CD4-positive, alpha-beta memory T cell (primary cell): Measurements from ENCODE around the gene RERE. TPM values are rescaled to one million over a fixed set of nuclear protein-coding genes. Genes with fewer than 3 reads are reported as not detected.
A peak's percentile ranks its signal among the peaks of the same experiment; 100 is the strongest.

ENCODE experiments used
- CTCF ChIA-PET: fragments of 350-600 bp; sonication (Branson Sonifier 250); formaldehyde crosslinking; loops from one replicate; lab custom pipeline; 2021; ENCODE audit warnings: inconsistent platforms; ENCODE audit not compliant: partially characterized antibody; lab: Charles Lee
- POLR2A ChIA-PET: fragments of 350-600 bp; sonication (Branson Sonifier 250); formaldehyde crosslinking; loops from one replicate; lab custom pipeline; 2021; ENCODE audit not compliant: partially characterized antibody; lab: Charles Lee
- DNase-seq, 5 donors: peaks; one replicate each; pipeline versions ENCODE4 v3.0.0 to v3.0.0-alpha.2; 2020 to 2022; ENCODE audit warnings: mixed read lengths in 1 of 5
- H3K27ac ChIP-seq: one replicate; pipeline ENCODE4 v1.7.0; 2013; ENCODE audit warnings: low read depth, low read length
- H3K27me3 ChIP-seq: 2 replicates; pipeline ENCODE4 v1.7.0; 2013; ENCODE audit warnings: mild to moderate bottlenecking, low read length, moderate library complexity; ENCODE audit not compliant: insufficient read depth
- H3K36me3 ChIP-seq: 2 replicates; pipeline ENCODE4 v1.7.0; 2013; ENCODE audit warnings: mild to moderate bottlenecking, low read length, moderate library complexity; ENCODE audit not compliant: insufficient read depth
- H3K4me1 ChIP-seq: 2 replicates; pipeline ENCODE4 v1.7.0; 2013; ENCODE audit warnings: mild to moderate bottlenecking, low read length, moderate library complexity; ENCODE audit not compliant: insufficient read depth
- H3K4me3 ChIP-seq, 2 donors: one replicate each; pipeline ENCODE4 v1.7.0; 2013; ENCODE audit warnings: low read length in 2 of 2, mild to moderate bottlenecking in 1 of 2
- H3K9me3 ChIP-seq, 2 donors: one replicate each; pipeline ENCODE4 v1.7.0; 2013; ENCODE audit warnings: low read length in 2 of 2, control low read depth in 1 of 2; ENCODE audit not compliant: control insufficient read depth in 1 of 2
- H3K27ac Mint-ChIP-seq, 7 donors: one replicate each; pipeline ENCODE4 v1.8.0; 2020 to 2021; ENCODE audit warnings: mixed read lengths in 7 of 7, mild to moderate bottlenecking in 6 of 7, inconsistent platforms in 3 of 7, moderate library complexity in 3 of 7
- H3K27me3 Mint-ChIP-seq, 2 donors: one replicate each; pipeline ENCODE4 v1.8.0; 2020 to 2021; ENCODE audit warnings: mixed read lengths in 2 of 2
- H3K36me3 Mint-ChIP-seq, 2 donors: one replicate each; pipeline ENCODE4 v1.8.0; 2020 to 2021; ENCODE audit warnings: mixed read lengths in 2 of 2, inconsistent platforms in 1 of 2, mild to moderate bottlenecking in 1 of 2
- H3K4me1 Mint-ChIP-seq, 4 donors: one replicate each; pipeline ENCODE4 v1.8.0; 2020 to 2021; ENCODE audit warnings: mixed read lengths in 4 of 4, mild to moderate bottlenecking in 1 of 4
- H3K4me3 Mint-ChIP-seq, 8 donors: one replicate each; pipeline ENCODE4 v1.8.0; 2020 to 2021; ENCODE audit warnings: mixed read lengths in 8 of 8, mild to moderate bottlenecking in 7 of 8, moderate library complexity in 6 of 8, inconsistent platforms in 3 of 8
- H3K9me3 Mint-ChIP-seq, 8 donors: one replicate each; pipeline ENCODE4 v1.8.0; 2020 to 2021; ENCODE audit warnings: mixed read lengths in 8 of 8, mild to moderate bottlenecking in 5 of 8, inconsistent platforms in 3 of 8, moderate library complexity in 1 of 8
- intact Hi-C: fragments of 100-400 bp; cut with micrococcal nuclease; formaldehyde crosslinking; loops from one replicate; pipeline ENCODE4 v1.15.1; 2023
- polyA plus RNA-seq, 2 donors: library from polyadenylated mRNA; unstranded; fragments of 300-500 nt; fragmentation: Illumina TruSeq; gene quantifications; one replicate each; pipeline ENCODE4 v1.2.3, GENCODE V29; 2021
- total RNA-seq, 2 experiments: library from RNA; stranded (reverse); gene quantifications; one replicate each; pipeline ENCODE4 v1.2.3, GENCODE V29; 2021

RERE gene
- total and polyA plus RNA-seq, 4 experiments from 2014 or later, result 0.38 to 117 (median 60.3) TPM

DNA sequence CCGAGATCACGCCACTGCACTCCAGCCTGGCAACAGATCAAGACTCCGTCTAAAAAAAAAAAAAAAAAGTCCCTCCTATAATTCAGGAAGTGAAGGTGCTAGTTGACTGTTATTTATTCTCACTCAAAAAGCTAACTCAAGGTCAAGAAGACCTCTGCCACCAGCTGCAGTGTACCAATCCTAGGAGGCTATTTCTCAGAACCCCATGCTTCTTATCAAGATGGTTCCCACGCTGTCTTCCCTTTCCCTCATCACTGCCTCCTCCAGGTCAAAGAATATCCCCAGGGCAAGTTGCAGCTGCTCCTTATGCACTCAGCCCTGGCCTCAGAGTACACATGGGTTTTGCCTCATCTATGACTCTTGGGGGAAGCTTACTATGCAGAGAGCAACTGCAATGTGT lies 53.6 kb downstream of the RERE start:
- Histone ChIP-seq H3K4me3 (no peak overlapping the region), H3K27ac (no peak overlapping the region), H3K27me3 (no peaks in the 10 kb centered on the region), H3K9me3 (no peaks in the 10 kb centered on the region), H3K36me3 (no peaks in the 10 kb centered on the region), H3K4me1 (no peaks in the 10 kb centered on the region)
- Mint-ChIP-seq H3K9me3 (no peaks in the 10 kb centered on the region), H3K27me3 (no peaks in the 10 kb centered on the region), H3K27ac (peak overlapping the region in 1 of 7 donors; percentile 42), H3K4me1 (peaks cover 0 to 10% (median 5%) of the 10 kb centered on the region in 4 donors), H3K4me3 (no peak overlapping the region), H3K36me3 (peaks cover 4 to 16% of the 10 kb centered on the region in 2 donors)
- DNase-seq, result no peak
- ChIA-PET POLR2A (no interaction called here), CTCF (no interaction called here)
- intact Hi-C loops, result no loop called here

DNA sequence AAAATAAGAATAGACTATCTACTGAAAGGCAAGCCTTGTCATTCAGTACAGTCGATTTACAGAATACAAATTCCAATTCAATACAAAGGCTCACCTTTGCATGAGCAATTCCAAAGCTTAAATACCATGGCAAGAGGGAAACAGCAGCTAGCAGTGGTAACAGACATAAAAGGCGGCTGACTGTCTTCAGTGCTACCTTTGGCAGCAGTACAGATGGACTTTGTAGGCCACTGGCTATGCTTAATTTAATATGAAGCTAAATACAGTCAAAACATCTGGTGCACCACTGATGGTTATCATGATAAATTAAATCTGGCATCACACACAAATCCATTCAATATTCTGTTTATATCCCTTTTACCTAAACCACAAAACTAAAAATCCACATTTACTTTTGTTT lies 62.4 kb downstream of the RERE start:
- no peak overlapping the region for H3K4me3 ChIP-seq
- no peaks in the 10 kb centered on the region for H3K27me3 ChIP-seq
- no peaks in the 10 kb centered on the region for H3K9me3 ChIP-seq
- no peak overlapping the region for H3K27ac ChIP-seq
- POLR2A ChIA-PET, result no interaction called here
- no peak overlapping the region for H3K4me3 Mint-ChIP-seq
- no peaks in the 10 kb centered on the region for H3K36me3 ChIP-seq
- no peaks in the 10 kb centered on the region for H3K27me3 Mint-ChIP-seq
- intact Hi-C loops, result no loop called here
- peaks cover 0 to 6% (median 5%) of the 10 kb centered on the region in 4 donors for H3K4me1 Mint-ChIP-seq
- no peaks in the 10 kb centered on the region for H3K4me1 ChIP-seq
- no peak overlapping the region for H3K27ac Mint-ChIP-seq
- H3K9me3 Mint-ChIP-seq, result no peaks in the 10 kb centered on the region
- peaks cover 0 to 3% of the 10 kb centered on the region in 2 donors for H3K36me3 Mint-ChIP-seq
- CTCF ChIA-PET, result no interaction called here
- no peak for DNase-seq

DNA sequence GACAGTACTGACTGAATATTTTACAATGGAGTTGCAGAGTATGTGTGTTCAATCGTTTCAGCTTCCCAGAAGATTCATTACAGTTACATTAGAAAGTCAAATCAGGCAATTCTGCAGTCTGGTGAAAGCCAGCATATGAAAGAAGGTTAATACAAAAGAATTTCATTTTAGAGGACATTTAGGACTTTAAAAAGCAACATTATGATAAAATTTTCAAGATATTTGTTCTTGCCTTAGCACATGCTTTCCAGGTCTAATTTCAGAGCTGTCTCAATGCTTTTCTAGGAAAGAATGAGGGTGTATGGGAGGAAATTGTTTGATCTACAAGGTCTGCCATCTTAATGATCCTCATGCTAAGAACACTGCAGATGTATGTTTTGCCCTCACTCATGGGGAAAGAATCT lies 63.2 kb downstream of the RERE start:
- Mint-ChIP-seq H3K4me1 (peaks cover 0 to 6% (median 5%) of the 10 kb centered on the region in 4 donors), H3K36me3 (peaks cover 0 to 8% of the 10 kb centered on the region in 2 donors)
- POLR2A ChIA-PET, result no interaction called here

DNA sequence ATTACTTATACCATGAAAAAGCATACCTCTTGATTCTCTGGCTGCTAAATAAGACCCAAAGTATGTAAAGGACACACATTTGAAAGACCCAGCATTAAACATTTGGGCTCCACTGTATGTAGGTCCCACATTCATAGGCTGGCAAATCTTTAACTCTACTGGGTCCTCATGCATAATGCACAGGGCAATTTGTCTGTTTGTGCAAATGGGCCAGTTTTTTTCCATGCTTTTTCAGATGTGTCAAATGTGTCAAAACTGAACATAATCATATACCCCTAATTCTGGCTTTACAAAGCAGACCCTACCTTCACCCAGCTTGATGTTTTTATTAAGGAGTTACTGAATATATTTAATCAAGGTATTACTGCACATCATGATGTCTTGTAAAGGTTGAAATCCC lies 63.7 kb downstream of the RERE start:
- ChIA-PET CTCF (no interaction called here), POLR2A (no interaction called here)
- H3K36me3 ChIP-seq, result no peaks in the 10 kb centered on the region
- intact Hi-C loops, result no loop called here
- DNase-seq, result no peak
- no peaks in the 10 kb centered on the region for H3K9me3 ChIP-seq
- no peaks in the 10 kb centered on the region for H3K27me3 ChIP-seq
- Mint-ChIP-seq H3K4me1 (peaks cover 0 to 6% (median 5%) of the 10 kb centered on the region in 4 donors), H3K4me3 (no peak overlapping the region), H3K27ac (no peak overlapping the region), H3K9me3 (no peaks in the 10 kb centered on the region), H3K27me3 (no peaks in the 10 kb centered on the region), H3K36me3 (peaks cover 0 to 8% of the 10 kb centered on the region in 2 donors)
- no peaks in the 10 kb centered on the region for H3K4me1 ChIP-seq
- H3K4me3 ChIP-seq, result no peak overlapping the region
- no peak overlapping the region for H3K27ac ChIP-seq

More for the DNA sequence above, 63.2 kb downstream of the RERE start:
- DNase-seq, result no peak
- Histone ChIP-seq H3K4me3 (no peak overlapping the region), H3K36me3 (no peaks in the 10 kb centered on the region), H3K27ac (no peak overlapping the region), H3K4me1 (no peaks in the 10 kb centered on the region), H3K9me3 (no peaks in the 10 kb centered on the region), H3K27me3 (no peaks in the 10 kb centered on the region)
- no peaks in the 10 kb centered on the region for H3K9me3 Mint-ChIP-seq
- H3K27ac Mint-ChIP-seq, result no peak overlapping the region
- no peak overlapping the region for H3K4me3 Mint-ChIP-seq
- CTCF ChIA-PET, result no interaction called here
- H3K27me3 Mint-ChIP-seq, result no peaks in the 10 kb centered on the region
- intact Hi-C loops, result no loop called here

DNA sequence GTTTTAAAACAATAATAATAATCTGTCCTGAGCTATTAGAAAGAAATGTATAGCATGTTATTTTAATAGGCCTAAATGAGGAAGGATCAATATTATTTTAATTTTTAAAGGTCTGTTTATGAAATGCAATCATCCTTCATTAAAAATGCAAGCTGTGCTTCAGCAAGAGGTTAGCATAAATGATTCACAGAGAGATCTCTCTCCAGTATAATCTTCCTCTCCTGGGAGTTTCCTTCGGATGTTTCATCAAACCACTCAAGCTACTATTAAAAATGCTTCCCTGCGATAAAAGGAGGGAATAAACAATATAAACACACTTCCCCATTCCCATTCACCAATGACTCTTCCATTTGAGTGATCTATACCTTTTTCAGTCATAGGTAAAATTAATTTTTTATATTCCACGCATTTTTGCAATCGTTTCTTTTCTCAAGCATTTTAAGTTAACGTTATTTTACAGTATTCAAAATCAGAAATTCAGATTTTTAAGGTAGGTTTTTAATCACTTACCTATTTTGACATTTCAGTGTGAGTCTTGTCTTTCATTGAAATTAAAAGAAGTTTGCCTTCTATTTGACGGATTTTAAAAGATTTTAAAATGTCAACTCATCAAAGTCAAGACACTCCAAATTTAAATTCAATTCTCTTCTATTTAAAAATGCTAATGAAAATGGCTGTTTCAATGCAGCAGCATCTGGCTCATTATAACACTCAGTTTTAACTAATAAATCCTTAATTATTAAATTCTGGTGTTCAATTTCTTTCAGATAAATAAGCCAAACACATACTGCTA lies 64.3 kb downstream of the RERE start:
- CTCF ChIA-PET, result interaction anchor here (0.9 to 1.4 kb wide), 2 partner anchors 52 to 190 kb away, joined by 3 read pairs; no protein-coding TSS in a partner anchor
- no peaks in the 10 kb centered on the region for H3K9me3 Mint-ChIP-seq

DNA sequence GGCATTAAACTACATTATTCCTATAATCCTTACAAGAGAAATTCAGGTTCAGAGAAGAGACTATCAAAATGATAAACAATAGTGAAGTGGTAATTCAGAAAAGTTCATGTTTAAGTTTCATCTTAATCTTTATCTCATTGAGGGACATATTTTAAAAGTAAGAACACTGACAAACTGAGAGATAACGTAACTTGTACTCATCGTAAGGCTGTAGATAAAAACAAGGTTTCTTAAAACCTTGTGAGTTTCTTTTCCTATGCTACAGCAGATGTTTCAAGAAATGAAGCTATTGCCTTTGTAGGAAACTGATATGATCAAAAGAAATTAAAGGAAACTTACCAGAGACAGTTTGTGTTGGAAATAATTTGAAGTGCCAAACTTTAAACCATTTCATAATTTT lies 65.0 kb downstream of the RERE start:
- no peak overlapping the region for H3K4me3 Mint-ChIP-seq
- no peaks in the 10 kb centered on the region for H3K9me3 ChIP-seq
- H3K27me3 Mint-ChIP-seq, result no peaks in the 10 kb centered on the region
- H3K27me3 ChIP-seq, result no peaks in the 10 kb centered on the region
- peaks cover 0 to 8% of the 10 kb centered on the region in 2 donors for H3K36me3 Mint-ChIP-seq
- CTCF ChIA-PET, result interaction anchor here (0.9 to 1.4 kb wide), 2 partner anchors 52 to 189 kb away, joined by 3 read pairs; no protein-coding TSS in a partner anchor
- POLR2A ChIA-PET, result no interaction called here
- no peak overlapping the region for H3K27ac ChIP-seq
- DNase-seq, result no peak
- no peaks in the 10 kb centered on the region for H3K36me3 ChIP-seq
- H3K9me3 Mint-ChIP-seq, result no peaks in the 10 kb centered on the region
- peaks cover 0 to 9% (median 6%) of the 10 kb centered on the region in 4 donors for H3K4me1 Mint-ChIP-seq
- no peak overlapping the region for H3K4me3 ChIP-seq
- H3K27ac Mint-ChIP-seq, result no peak overlapping the region
- H3K4me1 ChIP-seq, result no peaks in the 10 kb centered on the region
- intact Hi-C loops, result no loop called here

More for the DNA sequence above, 64.3 kb downstream of the RERE start:
- Mint-ChIP-seq H3K27me3 (no peaks in the 10 kb centered on the region), H3K4me3 (no peak overlapping the region), H3K27ac (no peak overlapping the region), H3K4me1 (peaks cover 0 to 9% (median 6%) of the 10 kb centered on the region in 4 donors), H3K36me3 (peaks cover 0 to 8% of the 10 kb centered on the region in 2 donors)
- no peak overlapping the region for H3K27ac ChIP-seq
- no peaks in the 10 kb centered on the region for H3K9me3 ChIP-seq
- H3K4me1 ChIP-seq, result no peaks in the 10 kb centered on the region
- H3K27me3 ChIP-seq, result no peaks in the 10 kb centered on the region
- H3K4me3 ChIP-seq, result no peak overlapping the region
- no peak for DNase-seq
- POLR2A ChIA-PET, result no interaction called here
- H3K36me3 ChIP-seq, result no peaks in the 10 kb centered on the region
- intact Hi-C loops, result no loop called here

DNA sequence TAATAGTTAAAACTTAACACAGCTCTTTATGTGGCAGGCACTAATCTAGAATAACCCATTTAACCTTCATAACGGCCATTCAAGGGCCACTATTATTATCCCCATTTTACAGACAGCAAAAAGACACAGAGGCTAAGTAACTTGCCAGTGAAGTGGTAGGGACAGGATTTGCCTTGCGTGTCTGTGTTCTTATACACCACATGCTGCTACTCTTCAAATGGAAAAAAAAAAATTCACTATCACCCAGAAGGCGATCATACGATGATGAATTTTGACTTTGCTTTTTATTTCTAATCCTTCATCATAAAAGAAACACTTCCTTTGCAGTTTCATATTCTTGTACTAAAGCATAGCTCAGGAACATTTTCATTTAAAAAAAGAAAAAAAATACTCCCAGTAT lies 65.5 kb downstream of the RERE start:
- no peaks in the 10 kb centered on the region for H3K27me3 ChIP-seq
- no peaks in the 10 kb centered on the region for H3K9me3 ChIP-seq
- H3K27ac ChIP-seq, result no peak overlapping the region
- intact Hi-C loops, result no loop called here
- H3K27me3 Mint-ChIP-seq, result no peaks in the 10 kb centered on the region
- H3K27ac Mint-ChIP-seq, result no peak overlapping the region
- H3K4me1 Mint-ChIP-seq, result peaks cover 0 to 9% (median 5%) of the 10 kb centered on the region in 4 donors
- no peak for DNase-seq
- POLR2A ChIA-PET, result no interaction called here
- H3K36me3 ChIP-seq, result no peaks in the 10 kb centered on the region
- H3K4me3 ChIP-seq, result no peak overlapping the region
- CTCF ChIA-PET, result interaction anchor here (1.4 kb wide), 1 partner anchor 51 kb away, joined by 3 read pairs; no protein-coding TSS in a partner anchor
- no peaks in the 10 kb centered on the region for H3K4me1 ChIP-seq
- peaks cover 0 to 8% of the 10 kb centered on the region in 2 donors for H3K36me3 Mint-ChIP-seq
- no peaks in the 10 kb centered on the region for H3K9me3 Mint-ChIP-seq
- no peak overlapping the region for H3K4me3 Mint-ChIP-seq
